HepG2 (cell line): ENCODE measurements around the gene SCAF4.

Source experiments
- ELK4 ChIP-seq: sonication (generic); formaldehyde crosslinking; IDR thresholded peaks from 2 replicates; pipeline ENCODE4 v1.9.0; 2021; ENCODE audit warnings: missing genetic modification reagents, borderline replicate concordance
- MYC ChIP-seq: sonication (generic); formaldehyde crosslinking; IDR thresholded peaks from 2 replicates; pipeline ENCODE4 v1.9.0; 2021; ENCODE audit warnings: missing genetic modification reagents, borderline replicate concordance
- MZF1 ChIP-seq: sonication (generic); formaldehyde crosslinking; IDR thresholded peaks from 2 replicates; pipeline ENCODE4 v1.8.1; 2023; ENCODE audit warnings: mild to moderate bottlenecking, missing genetic modification reagents, borderline replicate concordance
- POLR2A ChIP-seq, 2 experiments: IDR thresholded peaks; 2 replicates each; pipeline ENCODE4 v1.6.1; 2011; ENCODE audit warnings: low read depth in 2 of 2, low read length in 2 of 2, mild to moderate bottlenecking in 1 of 2, moderate library complexity in 1 of 2; ENCODE audit not compliant: insufficient read depth in 1 of 2
- YY1 ChIP-seq: IDR thresholded peaks from 2 replicates; pipeline ENCODE4 v1.6.1; 2011; ENCODE audit warnings: low read length, low read depth, moderate library complexity, mild to moderate bottlenecking; ENCODE audit not compliant: insufficient read depth, insufficient replicate concordance

DNA sequence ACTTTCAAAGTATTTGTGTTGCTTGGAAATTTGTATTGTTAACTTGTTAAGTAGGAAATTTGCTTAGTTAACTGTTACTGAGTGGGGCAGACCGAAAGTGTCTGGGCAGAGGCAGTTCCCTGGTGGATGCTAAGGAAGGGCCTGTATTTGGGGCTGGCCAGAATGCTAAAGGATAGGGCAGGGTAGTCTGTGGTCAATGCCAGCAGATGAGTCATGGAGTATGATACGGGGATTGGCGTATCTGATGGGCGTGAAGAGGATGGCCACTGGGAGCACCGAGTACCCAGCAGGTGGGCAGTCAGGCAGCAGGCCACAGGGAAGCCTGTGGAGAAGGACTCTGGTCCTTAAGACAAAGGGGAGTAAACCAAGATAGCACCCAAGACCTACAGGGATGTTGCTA is 46.6 kb upstream of the SCAF4 start:
- TF ChIP-seq ELK4 (CRISPR knock-in tag), result no peak
- no peak for TF ChIP-seq MYC
- no peak for TF ChIP-seq YY1
- no peak for TF ChIP-seq POLR2A (IDR thresholded peaks at IDR 0.05; ENCODE audit: insufficient read depth in 1 of 2, low read depth in 2 of 2, low read length in 2 of 2)
- no peak for TF ChIP-seq MZF1
